H1 (cell line): ENCODE data around the gene MITF. TPM values are rescaled to one million over a fixed set of nuclear protein-coding genes. Genes with fewer than 3 reads are reported as not detected.

Experiments
- CTCF ChIA-PET: fragments of 300-600 bp; sonication (Branson Sonifier 250); formaldehyde crosslinking; loops from one replicate; lab custom pipeline; 2021; ENCODE audit not compliant: partially characterized antibody; lab: Charles Lee
- POLR2A ChIA-PET: fragments of 300-600 bp; sonication (Branson Sonifier 250); formaldehyde crosslinking; loops from one replicate; lab custom pipeline; 2021; ENCODE audit warnings: inconsistent platforms; ENCODE audit not compliant: partially characterized antibody; lab: Charles Lee
- DNase-seq, 2 experiments: peaks; one replicate each; pipeline versions ENCODE4 v3.0.0 to v3.0.0-alpha.2; 2010 to 2022; ENCODE audit warnings: low spot score in 2 of 2, low read depth in 1 of 2, mixed read lengths in 1 of 2
- FAIRE-seq: peaks from 2 replicates; lab custom pipeline; 2011; peaks lifted over from hg19 to GRCh38; lab: Jason Lieb, UNC
- H2AFZ ChIP-seq: 2 replicates; pipeline ENCODE4 v1.8.1; 2012; ENCODE audit warnings: low read length, inconsistent platforms
- H2AK5ac ChIP-seq: 2 replicates; pipeline ENCODE4 v1.6.1; 2013; ENCODE audit warnings: low read depth, low read length
- H2BK120ac ChIP-seq: replicated peaks from 2 replicates; pipeline ENCODE3; 2013; ENCODE audit warnings: low read depth, low read length, inconsistent platforms
- H2BK12ac ChIP-seq: 2 replicates; pipeline ENCODE4 v1.6.1; 2013; ENCODE audit warnings: low read depth, low read length
- H2BK15ac ChIP-seq: 2 replicates; pipeline ENCODE4 v1.6.1; 2013; ENCODE audit warnings: low read length
- H2BK20ac ChIP-seq: 2 replicates; pipeline ENCODE4 v1.6.1; 2013; ENCODE audit warnings: low read length
- H2BK5ac ChIP-seq: 2 replicates; pipeline ENCODE4 v1.6.1; 2013; ENCODE audit warnings: low read depth, low read length
- H3K14ac ChIP-seq: 2 replicates; pipeline ENCODE4 v1.6.1; 2013; ENCODE audit warnings: inconsistent platforms; ENCODE audit not compliant: insufficient read length
- H3K18ac ChIP-seq: 2 replicates; pipeline ENCODE4 v1.6.1; 2013; ENCODE audit warnings: low read length; ENCODE audit errors: extremely low read depth
- H3K23ac ChIP-seq: 2 replicates; pipeline ENCODE4 v1.6.1; 2013; ENCODE audit warnings: inconsistent platforms; ENCODE audit not compliant: insufficient read length
- H3K23me2 ChIP-seq: 2 replicates; pipeline ENCODE4 v1.6.1; 2013; ENCODE audit warnings: low read depth, low read length
- H3K27ac ChIP-seq: 2 replicates; pipeline ENCODE4 v1.6.1; 2011; ENCODE audit warnings: low read depth, low read length, inconsistent platforms
- H3K27me3 ChIP-seq, 4 experiments: replicated peaks in 1 of 4; 1 replicate in 1 of 4; 2 replicates in 3 of 4; pipeline versions ENCODE4 v1.6.1 to v1.8.1; 2011 to 2013; ENCODE audit warnings: low read length in 3 of 4, mild to moderate bottlenecking in 3 of 4, inconsistent platforms in 2 of 4, mixed read lengths in 2 of 4, moderate library complexity in 1 of 4; ENCODE audit not compliant: control insufficient read depth in 3 of 4, insufficient read depth in 3 of 4; ENCODE audit errors: extremely low read depth in 1 of 4
- H3K36me3 ChIP-seq, 4 experiments: 2 replicates each; pipeline versions ENCODE4 v1.6.1 to v1.8.1; 2011 to 2013; ENCODE audit warnings: mild to moderate bottlenecking in 4 of 4, low read length in 3 of 4, moderate library complexity in 2 of 4, control low read depth in 1 of 4, inconsistent platforms in 1 of 4; ENCODE audit not compliant: insufficient read depth in 4 of 4, control insufficient read depth in 2 of 4
- H3K4ac ChIP-seq: replicated peaks from 2 replicates; pipeline ENCODE3; 2013; ENCODE audit warnings: low read length, low read depth, mixed read lengths, inconsistent platforms; ENCODE audit not compliant: insufficient read length
- H3K4me1 ChIP-seq, 4 experiments: replicated peaks in 1 of 4; 1 replicate in 1 of 4; 2 replicates in 3 of 4; pipeline versions ENCODE4 v1.6.1 to v1.8.1; 2011 to 2013; ENCODE audit warnings: low read length in 3 of 4, inconsistent platforms in 2 of 4, mixed read lengths in 1 of 4; ENCODE audit not compliant: insufficient read depth in 4 of 4, control insufficient read depth in 3 of 4
- H3K4me2 ChIP-seq, 2 experiments: 2 replicates each; pipeline versions ENCODE4 v1.6.1 to v1.8.1; 2011 to 2013; ENCODE audit warnings: low read depth in 2 of 2, low read length in 2 of 2, control low read depth in 1 of 2, inconsistent platforms in 1 of 2, mild to moderate bottlenecking in 1 of 2; ENCODE audit not compliant: insufficient read depth in 1 of 2
- H3K4me3 ChIP-seq, 4 experiments: fragments of 200-600, 300-600 bp in 1 of 4; sonication (generic), shearing (Covaris generic), sonication (Bioruptor Twin) in 1 of 4; 2 replicates each; pipeline versions ENCODE4 v1.5.1 to v1.8.1; 2011 to 2016; ENCODE audit warnings: low read length in 4 of 4, low read depth in 3 of 4, control low read depth in 2 of 4, inconsistent platforms in 2 of 4, mild to moderate bottlenecking in 2 of 4, mixed read lengths in 1 of 4, moderate library complexity in 1 of 4; ENCODE audit not compliant: insufficient read depth in 2 of 4; ENCODE audit errors: extremely low read depth in 1 of 4
- H3K56ac ChIP-seq: replicated peaks from 2 replicates; pipeline ENCODE3; 2013; ENCODE audit warnings: low read depth, mild to moderate bottlenecking, mixed read lengths, low read length, inconsistent platforms; ENCODE audit not compliant: insufficient read length
- H3K79me1 ChIP-seq: 2 replicates; pipeline ENCODE4 v1.6.1; 2013; ENCODE audit warnings: low read depth, low read length, control low read depth
- H3K79me2 ChIP-seq, 2 experiments: 2 replicates each; pipeline versions ENCODE4 v1.6.1 to v1.8.1; 2012 to 2013; ENCODE audit warnings: low read length in 2 of 2, mild to moderate bottlenecking in 2 of 2, inconsistent platforms in 1 of 2; ENCODE audit not compliant: insufficient read depth in 2 of 2, control insufficient read depth in 1 of 2
- H3K9ac ChIP-seq, 4 experiments: replicated peaks in 1 of 4; 1 replicate in 1 of 4; 2 replicates in 3 of 4; pipeline versions ENCODE4 v1.6.1 to v1.8.1; 2011 to 2013; ENCODE audit warnings: low read depth in 3 of 4, low read length in 3 of 4, control low read depth in 2 of 4, mild to moderate bottlenecking in 2 of 4, moderate library complexity in 2 of 4, inconsistent platforms in 1 of 4; ENCODE audit errors: extremely low read depth in 1 of 4
- H3K9me3 ChIP-seq, 2 experiments: 2 replicates each; pipeline versions ENCODE4 v1.6.1 to v1.8.1; 2012 to 2013; ENCODE audit warnings: mild to moderate bottlenecking in 2 of 2, moderate library complexity in 2 of 2, control low read depth in 1 of 2, inconsistent platforms in 1 of 2, low read depth in 1 of 2, low read length in 1 of 2, mixed read lengths in 1 of 2; ENCODE audit not compliant: insufficient read depth in 2 of 2
- H4K20me1 ChIP-seq, 2 experiments: replicated peaks in 1 of 2; 2 replicates each; pipeline versions ENCODE3 to v1.8.1; 2011 to 2013; ENCODE audit warnings: inconsistent platforms in 2 of 2, low read length in 2 of 2, mild to moderate bottlenecking in 1 of 2; ENCODE audit not compliant: insufficient read depth in 2 of 2, control insufficient read depth in 1 of 2
- H4K5ac ChIP-seq: 2 replicates; pipeline ENCODE4 v1.6.1; 2013; ENCODE audit warnings: low read length, low read depth, mixed read lengths, inconsistent platforms; ENCODE audit not compliant: insufficient read length
- H4K8ac ChIP-seq: 2 replicates; pipeline ENCODE4 v1.8.0; 2013; ENCODE audit warnings: mild to moderate bottlenecking, moderate library complexity, low read length, inconsistent platforms; ENCODE audit not compliant: insufficient read depth; ENCODE audit errors: extremely low read depth
- H4K91ac ChIP-seq: replicated peaks from 2 replicates; pipeline ENCODE3; 2013; ENCODE audit warnings: low read length, mixed read lengths, inconsistent platforms; ENCODE audit not compliant: insufficient read length
- ATF2 ChIP-seq: IDR thresholded peaks from 2 replicates; pipeline ENCODE4 v1.6.1; 2012; ENCODE audit warnings: low read length, inconsistent platforms
- CHD1 ChIP-seq: IDR thresholded peaks from 2 replicates; pipeline ENCODE4 v1.6.1; 2012; ENCODE audit warnings: low read depth, low read length, improper control_type of control experiment
- CREB1 ChIP-seq: IDR thresholded peaks from 2 replicates; pipeline ENCODE4 v1.6.1; 2012; ENCODE audit warnings: inconsistent platforms
- CTBP2 ChIP-seq: IDR thresholded peaks from 2 replicates; pipeline ENCODE4 v1.7.0; 2011; ENCODE audit warnings: borderline replicate concordance, mild to moderate bottlenecking, moderate library complexity, mixed read lengths, low read length; ENCODE audit not compliant: insufficient read depth, insufficient read length
- JUN ChIP-seq: IDR thresholded peaks from 2 replicates; pipeline ENCODE4 v1.6.1; 2011; ENCODE audit warnings: low read depth, mild to moderate bottlenecking, improper control_type of control experiment, low read length
- KDM5A ChIP-seq: fragments of 200-600 bp; IDR thresholded peaks from 2 replicates; pipeline ENCODE4 v1.7.1; 2012; ENCODE audit warnings: mild to moderate bottlenecking, low read length, inconsistent platforms, mixed read lengths
- SAP30 ChIP-seq: fragments of 300-600 bp; sonication (generic); IDR thresholded peaks from 2 replicates; pipeline ENCODE4 v1.7.1; 2012; ENCODE audit warnings: low read length, moderate library complexity, mild to moderate bottlenecking, inconsistent platforms; ENCODE audit not compliant: insufficient read depth, insufficient replicate concordance
- TAF1 ChIP-seq: IDR thresholded peaks from 2 replicates; pipeline ENCODE4 v1.6.1; 2011; ENCODE audit warnings: mild to moderate bottlenecking, low read depth, low read length
- ZNF274 ChIP-seq: IDR thresholded peaks from 2 replicates; pipeline ENCODE4 v1.7.0; 2012; ENCODE audit warnings: low read length, borderline replicate concordance; ENCODE audit errors: extremely low read depth
- WGBS, 2 experiments: shearing (Covaris generic) in 1 of 2; methylation state at CpG; one replicate each; pipeline versions ENCODE4 v1.1.6 to v1.1.7; 2013 to 2015; ENCODE audit warnings: low lambda C conversion rate in 2 of 2, mixed read lengths in 2 of 2, inconsistent platforms in 1 of 2, low coverage in 1 of 2, missing lambda C conversion rate in 1 of 2; ENCODE audit not compliant: insufficient replicate concordance in 2 of 2, insufficient coverage in 1 of 2, insufficient read length in 1 of 2; ENCODE audit errors: extremely low coverage in 1 of 2, missing lambda C conversion rate in 1 of 2; 5-methylcytosine and 5-hydroxymethylcytosine counted together
- polyA plus RNA-seq, 7 experiments: library from polyadenylated mRNA; depleted of rRNA in 3 of 7; stranded (reverse) in 5 of 7; unstranded in 2 of 7; fragments of >200 nt in 5 of 7; fragments of 200-250 nt in 2 of 7; gene quantifications; 1 replicate in 5 of 7; 2 replicates in 1 of 7; 4 replicates in 1 of 7; pipeline versions ENCODE4 v1.2.1 to v1.2.3, GENCODE V29; 2011 to 2013; ENCODE audit warnings: missing spikeins in 2 of 7, mixed read lengths in 2 of 7
- total RNA-seq: library from RNA; stranded (reverse); fragmentation: NEBNext Ultra II Directional; extraction: Animal tissue kit (Norgen Biotek cat#: 25700); gene quantifications from 2 replicates; pipeline ENCODE4 v1.2.1, GENCODE V29; 2021

Gene MITF
- total and polyA plus RNA-seq, 2 of the 8 experiments (the other 6 are each of a cell fraction or from before 2014, with no cell fraction given) = 0.53 to 1.4 TPM

- no peak overlapping the region for H3K56ac ChIP-seq
- H3K4ac ChIP-seq = no peak overlapping the region
- H2AK5ac ChIP-seq = no peak overlapping the region
- DNase-seq (no peak), FAIRE-seq (no peak)
- no peaks in the 10 kb centered on the region for H3K36me3 ChIP-seq
- no peak overlapping the region for H2BK20ac ChIP-seq
- no peak overlapping the region for H3K23ac ChIP-seq
- no peaks in the 10 kb centered on the region for H3K27me3 ChIP-seq
- POLR2A ChIA-PET = no interaction called here
- CTCF ChIA-PET = interaction anchor here (0.7 kb wide), 1 partner anchor 50 kb away, joined by 3 read pairs; no protein-coding TSS in a partner anchor
- no peak overlapping the region for H3K14ac ChIP-seq
- TF ChIP-seq JUN (no peak), ZNF274 (no peak), KDM5A (no peak), TAF1 (no peak), SAP30 (no peak), CTBP2 (no peak), CREB1 (no peak), ATF2 (no peak), CHD1 (no peak)
- no peak overlapping the region for H4K8ac ChIP-seq
- H3K4me1 ChIP-seq = no peaks in the 10 kb centered on the region
- H3K9me3 ChIP-seq = no peaks in the 10 kb centered on the region
- no peaks in the 10 kb centered on the region for H3K79me1 ChIP-seq
- no peak overlapping the region for H2BK5ac ChIP-seq
- no peaks in the 10 kb centered on the region for H4K20me1 ChIP-seq
- H4K91ac ChIP-seq = no peak overlapping the region
- H3K4me2 ChIP-seq = no peak overlapping the region
- H3K79me2 ChIP-seq = no peaks in the 10 kb centered on the region
- H3K18ac ChIP-seq = no peak overlapping the region
- H2BK120ac ChIP-seq = no peak overlapping the region
- H3K4me3 ChIP-seq = no peak overlapping the region
- no peak overlapping the region for H2BK15ac ChIP-seq
- H2AFZ ChIP-seq = no peak overlapping the region
- H4K5ac ChIP-seq = no peak overlapping the region
- H3K23me2 ChIP-seq = no peaks in the 10 kb centered on the region
- no peak overlapping the region for H3K9ac ChIP-seq
- 83% methylated on average over 2 of the region's 2 CpGs; no CpG with 5 or more reads in 1 of the 2 experiments for WGBS, 2 experiments
- H3K27ac ChIP-seq = no peak overlapping the region
- no peak overlapping the region for H2BK12ac ChIP-seq
Observed at GRCh38 chr3:69867941-69868505, 128.8 kb downstream of the MITF start.
